Measurements from ENCODE around the gene TNNT3. TPM values are rescaled to one million over a fixed set of nuclear protein-coding genes. Genes with fewer than 3 reads are reported as not detected.

The TNNT3 gene
- total RNA-seq, 1 experiment from 2014 or later, result not detected

GRCh38 chr11:1933416-1934334 lies 14.2 kb downstream of the TNNT3 start:
- POLR2A ChIA-PET (ENCODE audit: unreplicated experiment), result no interaction called here

DNA sequence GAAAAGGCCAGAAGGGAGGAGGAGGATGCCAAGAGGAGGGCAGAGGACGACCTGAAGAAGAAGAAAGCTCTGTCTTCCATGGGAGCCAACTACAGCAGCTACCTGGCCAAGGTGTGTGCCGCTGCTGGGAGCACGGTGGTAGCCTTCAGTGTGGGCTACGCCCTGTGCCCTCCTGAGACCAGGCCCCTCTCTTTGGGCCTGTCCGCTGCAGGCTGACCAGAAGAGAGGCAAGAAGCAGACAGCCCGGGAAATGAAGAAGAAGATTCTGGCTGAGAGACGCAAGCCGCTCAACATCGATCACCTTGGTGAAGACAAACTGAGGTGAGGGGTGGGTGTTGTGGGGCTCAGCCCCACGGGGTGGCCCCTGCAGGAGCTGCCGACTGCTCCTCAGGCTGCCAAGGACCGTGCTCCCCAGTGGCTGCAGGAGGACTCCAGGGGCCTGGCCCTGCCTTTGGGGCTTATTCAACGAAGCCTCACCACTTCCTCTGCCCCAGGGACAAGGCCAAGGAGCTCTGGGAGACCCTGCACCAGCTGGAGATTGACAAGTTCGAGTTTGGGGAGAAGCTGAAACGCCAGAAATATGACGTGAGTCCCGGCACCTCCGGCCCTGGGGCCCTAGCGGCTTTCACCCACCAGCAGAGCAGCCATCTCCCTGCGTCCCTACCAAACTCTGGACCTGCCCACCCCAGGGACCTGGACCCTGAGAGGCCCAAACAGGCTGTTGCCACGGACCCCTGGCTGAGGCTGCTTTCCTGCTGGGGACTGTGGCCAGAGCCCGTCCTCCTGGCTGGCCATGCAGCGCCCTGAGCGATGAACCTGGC lies 15.0 kb downstream of the TNNT3 start:
- no peak overlapping the region for H3K27ac ChIP-seq (ENCODE audit: low read length)
- H3K36me3 ChIP-seq (ENCODE audit: low read depth, low read length), result no peaks in the 10 kb centered on the region
- no peaks in the 10 kb centered on the region for H3K27me3 ChIP-seq (ENCODE audit: low read length)
- H3K4me3 ChIP-seq (ENCODE audit: low read length), result no peak overlapping the region
- intact Hi-C loops (cut with micrococcal nuclease), result no loop called here
- CTCF ChIA-PET, result no interaction called here
- no peaks in the 10 kb centered on the region for H3K9me3 ChIP-seq (ENCODE audit: low read length)
- H4K20me1 ChIP-seq (ENCODE audit: low read length), result no peaks in the 10 kb centered on the region
- H3K4me1 ChIP-seq (ENCODE audit: insufficient read depth, low read length), result no peaks in the 10 kb centered on the region
- ATAC-seq (no peak), DNase-seq (no peak)
- POLR2A ChIA-PET (ENCODE audit: unreplicated experiment), result no interaction called here
- H3K9ac ChIP-seq (ENCODE audit: low read length), result no peak overlapping the region
- H3F3A ChIP-seq (ENCODE audit: low read length, unreplicated experiment), result no peaks in the 10 kb centered on the region
- H2AFZ ChIP-seq (ENCODE audit: low read length), result no peak overlapping the region
- TF ChIP-seq EZH2phosphoT487 (IDR thresholded peaks at IDR 0.05; ENCODE audit: borderline replicate concordance, low read length) (no peak), EZH2 (IDR thresholded peaks at IDR 0.05; ENCODE audit: low read length, unreplicated experiment) (no peak), CTCF (conservative IDR thresholded peaks at IDR 0.05; ENCODE audit: low read depth, low read length) (no peak)
- no peaks in the 10 kb centered on the region for H3K9me2 ChIP-seq (replicated peaks; ENCODE audit: low read length)
- H3K4me2 ChIP-seq (ENCODE audit: low read length), result no peak overlapping the region
- BruUV-seq (replicated peaks), result no TSS peak
- H3K79me2 ChIP-seq (ENCODE audit: low read length), result no peaks in the 10 kb centered on the region

More at GRCh38 chr11:1933416-1934334, 14.2 kb downstream of the TNNT3 start:
- Histone ChIP-seq H3K4me3 (ENCODE audit: low read length) (no peak overlapping the region), H2AFZ (ENCODE audit: low read length) (no peak overlapping the region), H3K4me1 (ENCODE audit: insufficient read depth, low read length) (no peaks in the 10 kb centered on the region), H3K9me2 (replicated peaks; ENCODE audit: low read length) (no peaks in the 10 kb centered on the region), H3K4me2 (ENCODE audit: low read length) (no peak overlapping the region), H3K9ac (ENCODE audit: low read length) (no peak overlapping the region), H3K27me3 (ENCODE audit: low read length) (no peaks in the 10 kb centered on the region), H4K20me1 (ENCODE audit: low read length) (no peaks in the 10 kb centered on the region), H3K27ac (ENCODE audit: low read length) (no peak overlapping the region), H3K79me2 (ENCODE audit: low read length) (no peaks in the 10 kb centered on the region), H3K9me3 (ENCODE audit: low read length) (no peaks in the 10 kb centered on the region), H3K36me3 (ENCODE audit: low read depth, low read length) (no peaks in the 10 kb centered on the region), H3F3A (ENCODE audit: low read length, unreplicated experiment) (no peaks in the 10 kb centered on the region)
- DNase-seq (no peak), ATAC-seq (no peak)
- TF ChIP-seq EZH2phosphoT487 (IDR thresholded peaks at IDR 0.05; ENCODE audit: borderline replicate concordance, low read length) (no peak), CTCF (conservative IDR thresholded peaks at IDR 0.05; ENCODE audit: low read depth, low read length) (no peak), EZH2 (IDR thresholded peaks at IDR 0.05; ENCODE audit: low read length, unreplicated experiment) (no peak)
- BruUV-seq (replicated peaks), result no TSS peak
- CTCF ChIA-PET, result no interaction called here
- intact Hi-C loops (cut with micrococcal nuclease), result no loop called here
